Frontal cortex (tissue), 4 donors: Measurements from ENCODE around the gene MYO18A. TPM values are rescaled to one million over a fixed set of nuclear protein-coding genes. Genes with fewer than 3 reads are reported as not detected.

ENCODE experiments used
- DNase-seq, 2 donors: peaks; one replicate each; pipeline ENCODE4 v3.0.0; 2012; ENCODE audit warnings: low spot score in 2 of 2
- FAIRE-seq: peaks from 2 replicates; lab custom pipeline; 2012; peaks lifted over from hg19 to GRCh38; lab: Jason Lieb, UNC
- total RNA-seq: library from RNA; depleted of rRNA; stranded (reverse); fragments of >200 nt; gene quantifications from one replicate; pipeline ENCODE4 v1.2.3, GENCODE V29; 2014
- donor health status: control.
- donor health status: control.
- donor health status: control.

MYO18A gene
- total RNA-seq, 1 donor from 2014 or later, result 57.9 TPM

DNA sequence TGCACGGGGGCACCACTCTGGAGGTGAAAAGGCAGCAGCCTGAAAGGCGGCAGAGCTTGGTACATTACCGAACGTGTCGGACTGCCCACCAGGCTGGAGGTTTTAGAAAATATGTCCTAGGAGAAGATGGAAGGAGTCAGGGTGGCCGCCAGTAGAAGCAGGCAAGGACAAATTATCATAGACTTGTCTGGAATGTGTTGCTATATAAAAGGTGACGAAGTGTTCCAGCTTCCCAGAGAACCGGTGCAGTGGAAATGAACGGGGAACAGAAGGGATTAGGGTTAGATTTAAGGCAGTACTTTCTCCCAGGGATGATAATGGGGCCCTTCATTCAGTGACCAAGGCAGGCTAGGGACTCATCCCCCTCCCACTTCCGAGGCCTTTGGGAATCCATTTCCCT is 109.9 kb downstream of the MYO18A start:
- FAIRE-seq (no peak), DNase-seq (no peak)

GRCh38 chr17:29069526-29070041 is 110.6 kb downstream of the MYO18A start:
- FAIRE-seq (no peak), DNase-seq (no peak)

DNA sequence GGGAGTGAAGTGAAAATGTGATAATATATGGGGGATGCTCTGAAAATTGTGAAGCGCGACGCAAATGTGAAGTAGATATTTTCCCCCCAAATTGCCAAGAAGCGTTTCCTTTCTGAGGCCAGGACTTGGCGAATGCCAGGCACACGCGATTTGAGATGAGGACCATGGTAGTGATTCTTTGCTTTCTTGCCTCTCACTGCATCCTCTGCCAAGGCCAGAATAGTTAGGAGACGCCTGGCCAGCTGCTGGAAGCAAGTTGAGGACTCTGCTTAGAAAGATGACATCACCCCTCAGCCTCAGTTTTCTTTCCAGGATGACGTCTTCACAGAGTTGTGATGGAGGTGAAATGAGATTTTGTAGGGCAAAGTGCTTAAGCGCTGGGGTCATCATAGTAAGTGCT is 111.4 kb downstream of the MYO18A start:
- no peak for FAIRE-seq
- DNase-seq, result no peak

DNA sequence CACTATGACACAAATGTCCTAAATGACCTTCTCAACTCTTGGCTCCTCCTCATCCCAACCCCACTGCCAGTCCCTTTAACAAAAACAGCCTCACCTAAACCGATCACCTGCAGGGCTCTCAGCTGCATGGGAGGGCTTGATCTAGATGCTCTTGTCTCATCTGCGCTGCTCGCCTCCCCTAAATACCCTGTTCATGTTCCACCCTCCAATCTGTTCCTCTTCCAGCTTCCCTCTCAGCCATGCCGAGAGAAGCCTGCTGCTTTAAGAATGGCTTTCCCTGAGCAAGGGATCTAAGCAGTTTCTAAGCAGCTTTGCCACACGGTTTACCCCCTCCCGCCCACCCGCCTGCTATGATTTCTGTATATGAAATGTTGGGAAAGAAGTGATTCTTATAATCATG is 113.6 kb downstream of the MYO18A start:
- FAIRE-seq (no peak), DNase-seq (no peak)

DNA sequence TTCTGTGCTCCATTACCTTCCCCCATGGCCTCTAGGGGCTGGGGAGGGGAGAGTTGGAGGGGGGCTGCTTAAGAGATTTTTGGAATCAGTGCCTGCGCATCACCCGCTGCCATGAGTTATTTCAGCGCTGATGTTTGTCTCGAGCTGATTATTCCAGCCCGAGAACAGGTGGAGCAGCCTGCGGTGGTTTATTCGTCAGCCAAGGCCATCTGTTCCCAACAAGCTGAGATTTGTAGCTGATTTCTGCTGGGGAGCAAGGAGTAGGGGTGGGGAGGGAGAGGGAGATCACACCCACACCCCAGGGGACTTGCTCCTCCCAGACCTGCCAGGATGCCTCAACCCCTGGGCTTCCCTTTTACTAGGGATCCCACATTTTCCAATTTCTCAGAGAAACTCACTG is 114.2 kb downstream of the MYO18A start:
- DNase-seq (no peak), FAIRE-seq (no peak)

DNA sequence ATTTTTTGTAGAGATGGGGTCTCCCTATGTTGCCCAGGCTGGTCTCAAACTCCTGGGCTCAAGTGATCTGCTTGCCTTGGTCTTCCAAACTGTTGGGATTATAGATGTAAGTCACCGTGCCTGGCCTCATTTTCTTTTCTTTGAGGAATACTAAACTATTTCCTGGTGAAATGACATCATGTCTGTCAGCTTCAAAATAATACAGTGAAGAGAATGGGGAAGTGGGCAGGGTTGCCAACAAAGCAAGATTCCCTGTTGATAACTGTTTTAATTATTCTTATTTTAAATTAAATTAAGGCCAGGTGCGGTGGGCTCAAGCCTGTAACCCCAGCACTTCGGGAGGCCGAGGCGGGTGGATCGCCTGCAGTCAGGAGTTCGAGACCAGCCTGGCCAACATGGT is 116.2 kb downstream of the MYO18A start:
- FAIRE-seq (no peak), DNase-seq (no peak)

- FAIRE-seq, result no peak
- DNase-seq, result no peak
Measured at GRCh38 chr17:29062215-29062614, 118.0 kb downstream of the MYO18A start.

- FAIRE-seq (no peak), DNase-seq (no peak)
Measured at GRCh38 chr17:29061036-29061435, 119.2 kb downstream of the MYO18A start.

- no peak for DNase-seq
- no peak for FAIRE-seq
Measured at GRCh38 chr17:29060475-29060874, 119.7 kb downstream of the MYO18A start.

DNA sequence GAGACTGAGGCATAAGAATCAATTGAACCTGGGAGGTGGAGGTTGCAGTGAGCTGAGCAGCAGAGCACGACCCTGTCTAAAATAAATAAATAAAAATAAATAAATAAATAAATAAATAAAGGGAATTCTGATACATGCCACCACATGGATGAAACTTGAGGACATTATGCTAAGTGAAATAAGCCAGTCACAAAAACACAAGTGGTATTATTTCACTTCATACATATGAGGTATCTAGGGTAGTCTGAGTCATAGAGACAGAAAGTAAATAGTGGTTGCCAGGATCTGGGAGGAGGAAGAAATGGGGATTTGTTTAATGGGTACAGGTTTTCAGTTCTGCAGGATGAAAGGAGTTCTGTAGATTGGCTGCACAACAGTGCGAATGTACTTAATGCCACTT is 120.9 kb downstream of the MYO18A start:
- FAIRE-seq (no peak), DNase-seq (no peak)

DNA sequence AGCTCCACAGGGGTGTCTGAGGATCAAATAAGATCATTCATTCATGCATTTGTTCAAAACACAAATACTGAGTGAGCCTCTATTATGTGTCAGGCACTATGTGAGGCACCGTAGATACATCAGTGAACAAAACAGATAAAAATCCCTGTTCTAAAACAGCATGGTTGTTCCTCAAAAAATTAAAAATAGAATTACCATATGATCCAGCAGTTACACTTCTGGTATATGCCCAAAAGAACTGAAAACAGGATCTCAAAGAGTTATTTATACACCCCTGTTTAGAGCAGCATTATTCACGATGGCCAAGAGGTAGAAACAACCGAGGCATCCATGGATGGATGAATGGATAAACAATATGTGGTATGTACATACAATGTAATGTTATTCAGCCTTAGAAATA is 121.8 kb downstream of the MYO18A start:
- no peak for DNase-seq
- FAIRE-seq, result no peak

GRCh38 chr17:29057361-29057760 is 122.8 kb downstream of the MYO18A start:
- FAIRE-seq, result no peak
- no peak for DNase-seq

DNA sequence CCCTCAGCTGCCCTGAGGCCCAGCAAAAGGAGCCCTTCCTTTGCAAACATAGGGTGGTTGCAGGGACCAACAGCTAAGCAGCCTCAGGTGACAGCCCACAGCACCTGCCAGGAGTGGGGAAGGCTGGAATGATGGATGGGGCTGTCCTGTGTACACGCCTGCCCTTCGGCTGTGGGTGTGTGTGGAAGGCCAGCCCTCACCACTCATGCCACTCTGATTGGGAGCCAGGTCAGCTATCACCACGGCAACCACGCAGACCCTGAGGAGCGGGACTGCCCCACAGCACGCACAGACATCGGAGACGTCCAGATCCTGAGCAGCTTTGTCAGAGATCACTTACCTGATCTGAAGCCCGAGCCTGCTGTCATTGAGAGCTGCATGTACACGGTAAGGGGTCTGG is 125.4 kb downstream of the MYO18A start:
- FAIRE-seq (no peak), DNase-seq (no peak)

DNA sequence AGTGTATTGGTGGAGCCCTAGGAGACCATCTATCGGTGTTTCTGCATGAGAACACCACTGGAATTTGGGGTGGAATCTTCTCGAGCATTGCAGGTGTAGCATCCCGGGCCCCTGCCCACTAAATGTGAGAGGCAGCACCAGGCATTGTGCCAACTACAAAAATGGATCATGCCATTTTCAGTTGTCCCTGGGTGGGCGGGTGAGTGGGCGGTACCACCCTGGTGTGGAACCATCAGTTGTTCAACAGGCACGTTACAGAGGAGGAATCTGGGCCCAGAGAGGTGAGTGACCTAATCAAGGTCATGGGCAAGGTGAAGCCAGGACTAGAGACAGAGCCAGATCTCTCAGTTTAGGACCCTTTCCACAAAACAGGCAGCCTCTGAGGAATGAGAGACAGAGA is 128.5 kb downstream of the MYO18A start:
- FAIRE-seq (no peak), DNase-seq (no peak)

DNA sequence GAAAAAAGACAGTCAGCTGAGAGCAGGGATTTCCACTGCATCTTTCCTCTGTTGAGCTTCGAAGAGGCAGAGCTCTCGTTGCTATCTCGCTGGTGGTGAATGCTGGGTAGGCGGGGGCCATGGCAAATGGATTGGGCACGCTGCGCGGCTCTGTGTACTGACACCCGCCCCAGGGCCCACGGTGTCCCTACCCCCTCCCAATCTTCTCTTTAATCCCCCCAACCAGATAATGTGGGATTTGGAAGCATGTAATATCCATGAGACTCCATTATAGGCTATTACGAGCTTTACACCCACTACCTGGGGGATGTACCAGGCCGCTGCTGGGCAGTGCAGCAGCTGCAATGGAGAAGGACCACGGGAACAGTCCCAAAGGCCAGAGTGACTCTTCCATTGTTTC is 129.0 kb downstream of the MYO18A start:
- DNase-seq, result no peak
- FAIRE-seq, result no peak

DNA sequence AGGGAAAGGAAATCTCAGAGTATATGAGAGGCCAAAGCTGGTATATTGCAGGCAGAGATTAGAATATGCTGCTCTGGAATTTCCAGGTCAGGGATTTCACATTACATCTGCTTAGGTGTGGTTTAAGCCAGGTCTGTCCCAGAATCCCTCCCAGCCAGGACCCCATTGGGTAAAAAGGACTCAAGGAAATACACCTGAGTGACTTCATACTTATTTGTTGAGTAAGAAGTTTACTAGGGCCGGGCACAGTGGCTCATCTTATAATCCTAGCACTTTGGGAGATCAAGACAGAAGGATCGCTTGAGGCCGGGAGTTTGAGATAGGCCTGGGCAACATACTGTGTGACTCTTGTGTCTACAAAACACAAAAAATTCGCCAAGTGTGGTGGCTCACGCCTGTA is 130.0 kb downstream of the MYO18A start:
- FAIRE-seq, result no peak
- no peak for DNase-seq

- FAIRE-seq (no peak), DNase-seq (no peak)
Measured at GRCh38 chr17:29049541-29050145, 130.6 kb downstream of the MYO18A start.

DNA sequence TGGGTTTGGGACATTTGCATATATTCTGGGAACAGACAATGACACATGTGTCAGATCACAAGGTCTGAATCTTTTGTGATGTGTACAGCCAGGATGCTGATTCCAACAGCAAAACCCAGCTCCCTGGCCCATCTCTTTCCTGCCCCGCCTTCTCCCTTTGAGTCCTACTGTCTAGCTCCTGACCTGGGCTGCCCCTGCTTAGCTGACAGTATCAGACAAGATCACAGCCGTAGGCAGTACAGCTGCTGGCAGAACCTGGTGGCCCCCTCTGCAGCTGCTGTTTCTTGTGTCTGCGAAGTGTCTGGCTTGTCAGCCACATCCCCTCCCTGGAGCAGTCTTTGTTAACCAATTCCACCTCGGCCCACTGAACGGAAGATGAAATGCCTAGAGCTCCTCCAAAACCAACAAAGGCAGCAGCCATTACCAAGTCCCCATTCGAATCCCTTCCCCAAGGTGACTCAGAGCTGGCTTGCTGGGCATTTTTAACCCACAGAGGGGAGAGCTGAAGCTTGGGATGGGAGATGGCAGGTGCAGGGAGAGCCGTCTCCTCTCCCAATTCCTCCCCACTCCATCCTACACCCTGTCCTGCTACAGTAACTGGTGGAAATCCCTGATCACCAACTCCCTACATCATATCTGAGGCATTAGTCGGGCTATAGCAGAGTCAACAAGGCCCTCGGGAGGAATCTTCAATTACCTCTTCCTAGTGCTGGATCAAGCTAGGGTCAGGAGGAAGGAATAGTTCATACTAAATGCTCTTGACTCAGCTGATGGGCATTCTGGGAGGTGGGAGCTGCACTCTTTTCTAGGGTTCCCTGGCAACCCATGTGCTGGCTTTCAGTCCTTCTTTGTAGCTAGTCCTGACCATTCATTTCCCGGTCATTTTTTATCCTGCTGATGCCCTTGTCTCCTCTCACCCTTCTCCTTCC is 131.5 kb downstream of the MYO18A start:
- no peak for DNase-seq

DNA sequence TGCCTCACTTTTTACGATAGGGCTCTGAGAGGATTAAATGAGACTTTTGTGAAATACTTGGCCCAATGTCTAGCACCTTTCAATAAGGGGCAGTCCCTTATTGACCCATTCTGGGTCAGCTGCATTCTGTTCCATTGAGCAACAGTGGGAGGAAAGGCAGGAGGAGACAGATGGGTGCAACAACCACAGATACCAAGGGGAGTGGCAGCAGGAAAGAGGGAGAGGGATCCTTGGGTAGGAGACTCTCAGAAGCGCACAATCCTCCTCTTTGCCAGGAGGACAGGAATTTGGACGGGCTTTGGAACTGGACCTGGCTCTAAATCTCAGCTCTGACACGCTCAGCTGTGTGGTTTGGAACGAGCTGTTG is 133.7 kb downstream of the MYO18A start:
- no peak for FAIRE-seq

More for the DNA sequence above, 131.5 kb downstream of the MYO18A start:
- FAIRE-seq, result no peak

DNA sequence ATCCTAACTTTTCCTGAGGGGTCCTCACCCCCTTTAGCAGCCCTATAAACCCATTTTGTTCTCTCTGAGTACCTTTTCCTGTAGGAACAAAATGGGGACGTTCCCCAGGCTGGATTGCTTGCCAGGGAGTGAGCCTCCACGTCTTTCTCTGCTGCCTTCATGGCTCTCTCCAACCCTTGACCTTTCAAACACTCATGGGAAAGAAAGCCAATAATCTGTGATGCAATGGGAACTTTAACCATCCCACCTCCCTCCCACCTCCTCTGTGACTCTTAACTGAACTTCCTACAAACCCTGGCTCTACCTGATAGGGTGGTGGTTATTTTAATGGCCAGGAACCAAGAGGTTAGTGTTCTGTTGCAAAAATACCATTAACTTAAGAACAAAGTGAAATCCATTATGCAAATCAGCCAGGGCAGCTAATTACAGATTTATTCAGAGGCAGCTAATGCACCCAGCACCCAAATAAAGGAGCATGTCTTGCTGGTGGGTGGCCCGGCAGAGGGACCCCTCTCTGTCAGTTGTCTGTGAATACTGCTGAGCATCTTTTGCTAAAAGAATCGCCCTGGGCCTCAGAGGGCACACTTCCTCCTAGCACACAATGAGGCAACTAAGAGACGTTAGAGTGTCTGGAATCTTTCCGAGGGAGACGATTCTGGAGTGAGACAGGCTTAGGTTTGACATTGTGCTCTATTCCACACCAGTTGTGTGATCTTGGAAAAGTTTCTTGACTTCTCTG is 134.3 kb downstream of the MYO18A start:
- no peak for DNase-seq

More for the DNA sequence above, 133.7 kb downstream of the MYO18A start:
- DNase-seq, result no peak

GRCh38 chr17:29045026-29045425 is 135.2 kb downstream of the MYO18A start:
- FAIRE-seq, result no peak

More for the DNA sequence above, 134.3 kb downstream of the MYO18A start:
- no peak for FAIRE-seq

More at GRCh38 chr17:29045026-29045425, 135.2 kb downstream of the MYO18A start:
- no peak for DNase-seq
